ENCODE measurements around the gene TRABD2B. TPM values are rescaled to one million over a fixed set of nuclear protein-coding genes. Genes with fewer than 3 reads are reported as not detected.

The TRABD2B gene
- total RNA-seq, 1 donor from 2014 or later: 1.8 TPM

DNA sequence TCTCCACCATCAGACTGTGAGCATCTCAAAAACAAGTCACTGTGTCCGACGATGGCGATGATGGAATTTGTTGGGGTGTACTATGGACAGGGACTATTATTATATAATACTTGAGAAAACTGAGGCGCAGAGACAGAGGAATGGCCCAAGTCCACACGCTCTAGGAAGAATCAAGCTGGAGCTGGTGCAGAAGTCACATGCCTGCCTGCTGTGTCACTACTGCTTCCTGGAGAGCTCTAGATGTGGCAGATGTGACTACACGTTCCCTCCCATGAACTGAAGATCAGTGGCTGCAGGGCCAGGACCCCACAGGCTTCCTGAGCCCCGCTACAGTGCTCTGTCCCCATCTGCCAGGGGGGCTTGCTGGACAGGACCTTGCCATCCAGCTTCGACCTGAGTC, 56.9 kb downstream of the TRABD2B start:
- Histone ChIP-seq H3K4me1 (peaks cover 8% of the 10 kb centered on the region), H3K9me3 (no peaks in the 10 kb centered on the region), H3K27ac (no peak overlapping the region), H3K36me3 (no peaks in the 10 kb centered on the region), H3K4me3 (no peak overlapping the region), H3K27me3 (ENCODE audit: low read depth) (no peaks in the 10 kb centered on the region)
- DNase-seq (no peak), ATAC-seq (no peak)
- intact Hi-C loops (cut with DNase I): no loop called here
- TF ChIP-seq CTCF (IDR thresholded peaks at IDR 0.05): no peak

DNA sequence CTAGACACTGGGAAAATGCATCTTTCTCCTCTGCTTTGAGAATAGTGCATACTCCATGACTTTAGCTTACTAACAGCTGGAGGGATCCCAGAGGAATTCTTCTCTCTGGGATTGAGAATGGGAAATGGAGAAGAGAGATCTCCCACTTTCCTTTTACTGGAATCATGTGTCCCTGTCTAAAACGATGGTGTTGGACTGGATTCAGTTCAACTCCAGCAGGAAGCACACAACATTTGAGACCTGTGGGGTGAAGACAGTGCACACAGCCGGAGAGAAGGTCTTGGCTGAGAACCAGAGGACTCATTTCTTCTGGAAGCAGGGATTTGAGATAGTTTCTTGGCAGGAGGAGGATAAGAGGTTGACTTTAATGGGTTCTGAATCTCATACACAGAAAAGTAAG, 58.7 kb downstream of the TRABD2B start:
- Histone ChIP-seq H3K36me3 (no peaks in the 10 kb centered on the region), H3K9me3 (no peaks in the 10 kb centered on the region), H3K4me1 (peaks cover 13% of the 10 kb centered on the region), H3K4me3 (no peak overlapping the region), H3K27me3 (ENCODE audit: low read depth) (no peaks in the 10 kb centered on the region), H3K27ac (no peak overlapping the region)
- intact Hi-C loops (cut with DNase I): no loop called here
- DNase-seq (no peak), ATAC-seq (no peak)
- TF ChIP-seq CTCF (IDR thresholded peaks at IDR 0.05): no peak

DNA sequence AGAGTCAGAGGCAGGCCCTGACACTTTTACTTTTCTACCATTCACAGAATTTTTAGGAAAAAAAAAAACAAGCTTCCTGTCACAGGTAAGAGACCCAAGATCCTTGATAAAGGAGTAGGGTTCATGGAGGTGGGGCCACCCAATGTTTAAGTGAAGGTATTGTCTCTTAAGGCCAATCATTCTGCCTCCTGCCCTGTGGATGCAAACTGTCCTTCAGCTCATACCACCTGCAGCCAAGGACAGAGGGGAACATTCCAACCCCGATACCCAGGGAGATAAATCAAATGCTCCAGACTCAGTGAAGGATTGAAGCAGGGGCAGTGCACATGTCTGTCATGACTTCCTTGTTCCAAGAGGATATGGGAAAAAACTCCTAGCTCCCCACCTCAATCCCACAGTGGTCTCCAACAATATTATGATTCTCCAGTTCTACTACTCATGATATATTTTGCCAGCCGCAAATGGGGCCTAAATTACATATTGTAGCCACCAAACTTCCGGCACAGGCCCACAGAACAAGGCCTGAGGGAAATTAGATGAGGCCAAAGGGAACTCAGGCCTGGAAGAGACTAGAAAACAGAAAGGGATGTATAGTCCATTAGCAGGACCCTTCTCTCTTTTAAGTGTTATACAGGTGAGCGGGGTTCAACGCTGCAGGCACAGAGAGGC, 59.5 kb downstream of the TRABD2B start:
- no peaks in the 10 kb centered on the region for H3K36me3 ChIP-seq
- peaks cover 13% of the 10 kb centered on the region for H3K4me1 ChIP-seq
- no peak for ATAC-seq
- TF ChIP-seq CTCF (IDR thresholded peaks at IDR 0.05): no peak
- intact Hi-C loops (cut with DNase I): no loop called here
- no peaks in the 10 kb centered on the region for H3K9me3 ChIP-seq
- DNase-seq: no peak
- no peak overlapping the region for H3K27ac ChIP-seq
- H3K4me3 ChIP-seq: no peak overlapping the region
- H3K27me3 ChIP-seq (ENCODE audit: low read depth): no peaks in the 10 kb centered on the region

DNA sequence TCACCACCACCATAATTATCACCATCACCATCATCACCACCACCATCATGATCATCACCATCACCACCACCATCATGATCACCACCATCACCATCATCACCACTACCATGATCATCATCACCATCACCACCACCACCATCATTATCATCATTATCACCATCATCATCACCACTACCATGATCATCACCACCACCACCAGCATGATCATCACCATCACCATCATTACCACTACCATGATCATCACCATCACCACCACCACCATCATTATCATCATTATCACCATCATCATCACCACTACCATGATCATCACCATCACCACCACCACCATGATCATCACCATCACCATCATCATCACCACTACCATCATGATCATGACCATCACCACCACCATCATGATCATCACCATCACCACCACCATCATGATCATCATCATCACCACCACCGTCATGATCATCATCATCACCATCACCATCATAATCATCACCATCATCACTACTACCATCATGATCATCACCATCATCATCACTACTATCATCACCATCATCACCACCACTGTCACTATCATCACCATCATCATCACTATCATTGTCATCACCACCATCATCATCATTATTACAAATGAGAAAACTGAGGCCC, 60.2 kb downstream of the TRABD2B start:
- no peak overlapping the region for H3K4me3 ChIP-seq
- H3K4me1 ChIP-seq: peaks cover 13% of the 10 kb centered on the region
- no peaks in the 10 kb centered on the region for H3K36me3 ChIP-seq
- intact Hi-C loops (cut with DNase I): no loop called here
- H3K27me3 ChIP-seq (ENCODE audit: low read depth): no peaks in the 10 kb centered on the region
- DNase-seq (no peak), ATAC-seq (no peak)
- no peaks in the 10 kb centered on the region for H3K9me3 ChIP-seq
- TF ChIP-seq CTCF (IDR thresholded peaks at IDR 0.05): no peak
- no peak overlapping the region for H3K27ac ChIP-seq

GRCh38 chr1:47935856-47936255, 61.3 kb downstream of the TRABD2B start:
- intact Hi-C loops (cut with DNase I): no loop called here
- Histone ChIP-seq H3K9me3 (no peaks in the 10 kb centered on the region), H3K36me3 (no peaks in the 10 kb centered on the region), H3K4me3 (no peak overlapping the region), H3K27me3 (ENCODE audit: low read depth) (no peaks in the 10 kb centered on the region), H3K4me1 (peaks cover 11% of the 10 kb centered on the region), H3K27ac (no peak overlapping the region)
- no peak for ATAC-seq
- no peak for TF ChIP-seq CTCF (IDR thresholded peaks at IDR 0.05)
- DNase-seq: no peak

All from lower lobe of right lung (tissue), 2 donors.